HepG2 (cell line): Measurements from ENCODE around the gene CAPS. TPM values are rescaled to one million over a fixed set of nuclear protein-coding genes. Genes with fewer than 3 reads are reported as not detected.

Source experiments
- ADNP ChIP-seq: sonication (generic); formaldehyde crosslinking; IDR thresholded peaks from 2 replicates; pipeline ENCODE4 v1.4.0; 2020; ENCODE audit warnings: missing genetic modification reagents
- ATF2 ChIP-seq: sonication (generic); formaldehyde crosslinking; IDR thresholded peaks from 2 replicates; pipeline ENCODE4 v1.4.0; 2020; ENCODE audit warnings: missing genetic modification reagents
- CAMTA2 ChIP-seq: sonication (generic); formaldehyde crosslinking; IDR thresholded peaks from 2 replicates; pipeline ENCODE4 v1.4.0; 2020; ENCODE audit warnings: mild to moderate bottlenecking, missing genetic modification reagents, borderline replicate concordance
- CCDC6 ChIP-seq: sonication (generic); formaldehyde crosslinking; IDR thresholded peaks from 2 replicates; pipeline ENCODE4 v1.8.1; 2022; ENCODE audit warnings: mild to moderate bottlenecking, missing genetic modification reagents, moderate library complexity
- HNRNPK ChIP-seq: fragments of 200-400 bp; formaldehyde crosslinking; IDR thresholded peaks from 2 replicates; pipeline ENCODE4 v1.6.1; 2018; ENCODE audit warnings: low read length, low read depth, moderate library complexity, mild to moderate bottlenecking; ENCODE audit not compliant: poor library complexity, severe bottlenecking
- KAT8 ChIP-seq: IDR thresholded peaks from 2 replicates; pipeline ENCODE4 v1.6.1; 2016; ENCODE audit warnings: missing genetic modification reagents, missing compliant biosample characterization
- KDM5A ChIP-seq: fragments of 200-600 bp; sonication (generic); IDR thresholded peaks from 2 replicates; pipeline ENCODE4 v1.7.0; 2018; ENCODE audit warnings: antibody characterized with exemption, mild to moderate bottlenecking, low read length, borderline replicate concordance
- KDM5B ChIP-seq: sonication (generic); formaldehyde crosslinking; IDR thresholded peaks from 2 replicates; pipeline ENCODE4 v1.4.0; 2020; ENCODE audit warnings: missing genetic modification reagents, mild to moderate bottlenecking, borderline replicate concordance
- MATR3 ChIP-seq: sonication (generic); formaldehyde crosslinking; IDR thresholded peaks from 2 replicates; pipeline ENCODE4 v1.4.0; 2020; ENCODE audit warnings: missing genetic modification reagents
- MTF2 ChIP-seq: sonication (generic); formaldehyde crosslinking; IDR thresholded peaks from 2 replicates; pipeline ENCODE4 v1.5.0; 2020; ENCODE audit warnings: missing genetic modification reagents, borderline replicate concordance
- RFX3 ChIP-seq: IDR thresholded peaks from 2 replicates; pipeline ENCODE4 v1.6.1; 2016; ENCODE audit warnings: missing biosample characterization, missing genetic modification reagents
- ZFP36L1 ChIP-seq: sonication (generic); formaldehyde crosslinking; IDR thresholded peaks from 2 replicates; pipeline ENCODE4 v1.8.0; 2022; ENCODE audit warnings: mild to moderate bottlenecking, missing genetic modification reagents, moderate library complexity
- ZFY ChIP-seq: sonication (generic); formaldehyde crosslinking; IDR thresholded peaks from 2 replicates; pipeline ENCODE4 v1.4.0; 2020; ENCODE audit warnings: missing genetic modification reagents
- ZNF142 ChIP-seq: sonication (generic); formaldehyde crosslinking; IDR thresholded peaks from 2 replicates; pipeline ENCODE4 v1.4.0; 2020; ENCODE audit warnings: missing genetic modification reagents
- ZNF143 ChIP-seq: sonication (generic); formaldehyde crosslinking; IDR thresholded peaks from 2 replicates; pipeline ENCODE4 v1.4.0; 2020; ENCODE audit warnings: missing genetic modification reagents
- ZNF274 ChIP-seq: sonication (generic); formaldehyde crosslinking; IDR thresholded peaks from 2 replicates; pipeline ENCODE4 v1.5.1; 2020; ENCODE audit warnings: mild to moderate bottlenecking, missing genetic modification reagents
- ZNF431 ChIP-seq: sonication (generic); formaldehyde crosslinking; IDR thresholded peaks from 2 replicates; pipeline ENCODE4 v1.9.0; 2022; ENCODE audit warnings: missing genetic modification reagents, low read depth, mild to moderate bottlenecking, borderline replicate concordance
- ZNF562 ChIP-seq: sonication (generic); formaldehyde crosslinking; IDR thresholded peaks from 2 replicates; pipeline ENCODE4 v1.8.0; 2022; ENCODE audit warnings: missing genetic modification reagents, borderline replicate concordance
- ZNF607 ChIP-seq: sonication (generic); formaldehyde crosslinking; IDR thresholded peaks from 2 replicates; pipeline ENCODE4 v1.5.1; 2020; ENCODE audit warnings: missing genetic modification reagents, mild to moderate bottlenecking, borderline replicate concordance
- ZNF660 ChIP-seq: sonication (generic); formaldehyde crosslinking; IDR thresholded peaks from 2 replicates; pipeline ENCODE4 v1.5.1; 2020; ENCODE audit warnings: mild to moderate bottlenecking, low read depth, missing genetic modification reagents, borderline replicate concordance
- ZNF746 ChIP-seq: sonication (generic); formaldehyde crosslinking; IDR thresholded peaks from 2 replicates; pipeline ENCODE4 v1.8.0; 2022; ENCODE audit warnings: mild to moderate bottlenecking, missing genetic modification reagents
- ZNF747 ChIP-seq: sonication (generic); formaldehyde crosslinking; IDR thresholded peaks from 2 replicates; pipeline ENCODE4 v1.8.1; 2023; ENCODE audit warnings: missing genetic modification reagents, mild to moderate bottlenecking, borderline replicate concordance
- ZNF777 ChIP-seq: sonication (generic); formaldehyde crosslinking; IDR thresholded peaks from 2 replicates; pipeline ENCODE4 v1.4.0; 2020; ENCODE audit warnings: missing genetic modification reagents
- polyA plus RNA-seq, 8 experiments: library from polyadenylated mRNA; depleted of rRNA in 3 of 8; stranded (reverse) in 7 of 8; unstranded in 1 of 8; fragments of >200 nt; fragmentation: Illumina TruSeq in 4 of 8; extraction: Trizol in 4 of 8; gene quantifications; 2 replicates each; pipeline versions ENCODE4 v1.2.1 to v1.2.3, GENCODE V29; 2011 to 2016; ENCODE audit warnings: low read depth in 4 of 8, missing spikeins in 1 of 8, mixed read lengths in 1 of 8; ENCODE audit not compliant: insufficient read depth in 1 of 8
- total RNA-seq, 5 experiments: library from RNA; depleted of rRNA; stranded (reverse); fragments of >200 nt; fragmentation: Illumina TruSeq; extraction: Trizol; gene quantifications; 2 replicates each; pipeline ENCODE4 v1.2.3, GENCODE V29; 2016; ENCODE audit warnings: low read depth in 1 of 5

The CAPS gene
- total and polyA plus RNA-seq, 2 of the 13 experiments (the other 11 are each of a cell fraction or from before 2014, with no cell fraction given), result 3.1 TPM

- TF ChIP-seq ZNF660 (no peak), ADNP (CRISPR knock-in tag) (no peak; the same call in 1 of the 2 replicates), RFX3 (CRISPR knock-in tag) (no peak), ZFP36L1 (0 out of 2 replicates have a peak, but pooled peaks have one; percentile 48), MATR3 (CRISPR knock-in tag) (no peak), ZNF607 (CRISPR knock-in tag) (no peak; the same call in 1 of the 2 replicates), HNRNPK (peak; percentile 8), ZNF562 (CRISPR knock-in tag) (no peak), KAT8 (peak; percentile 64; the same call in 1 of the 2 replicates), KDM5A (no peak), ZNF777 (CRISPR knock-in tag) (peak; percentile 88), ZNF142 (no peak), CCDC6 (peak; percentile 65), KDM5B (CRISPR knock-in tag) (peak; percentile 62; the same call in 1 of the 2 replicates), ZFY (CRISPR knock-in tag) (peak; percentile 48; the same call in 1 of the 2 replicates), CAMTA2 (CRISPR knock-in tag) (no peak), MTF2 (CRISPR knock-in tag) (no peak), ZNF143 (CRISPR knock-in tag) (no peak), ZNF274 (CRISPR knock-in tag) (no peak), ATF2 (CRISPR knock-in tag) (no peak), ZNF431 (CRISPR knock-in tag) (0 out of 2 replicates have a peak, but pooled peaks have one; percentile 9), ZNF747 (CRISPR knock-in tag) (no peak), ZNF746 (CRISPR knock-in tag) (no peak)
Measured at GRCh38 chr19:5891938-5892771, 21.9 kb upstream of the CAPS start (continued).
